IMR-90 (cell line): ENCODE measurements around the gene PPP3CA.

ENCODE experiments used
- CEBPB ChIP-seq: IDR thresholded peaks from 2 replicates; pipeline ENCODE4 v1.6.1; 2012; ENCODE audit warnings: low read depth, low read length, improper control_type of control experiment
- MAFK ChIP-seq: IDR thresholded peaks from 2 replicates; pipeline ENCODE4 v1.6.1; 2012; ENCODE audit warnings: low read depth, low read length, improper control_type of control experiment
- MAZ ChIP-seq: IDR thresholded peaks from 2 replicates; pipeline ENCODE4 v1.6.1; 2012; ENCODE audit warnings: low read depth, mild to moderate bottlenecking, low read length, improper control_type of control experiment, moderate library complexity, borderline replicate concordance
- MXI1 ChIP-seq: IDR thresholded peaks from 2 replicates; pipeline ENCODE4 v1.6.1; 2012; ENCODE audit warnings: low read depth, mild to moderate bottlenecking, low read length, moderate library complexity, borderline replicate concordance
- POLR2A ChIP-seq: IDR thresholded peaks from 2 replicates; pipeline ENCODE4 v1.6.1; 2012; ENCODE audit warnings: mild to moderate bottlenecking, low read depth, low read length
- RAD21 ChIP-seq: IDR thresholded peaks from 2 replicates; pipeline ENCODE4 v1.6.1; 2012; ENCODE audit warnings: low read length, improper control_type of control experiment
- RFX5 ChIP-seq: IDR thresholded peaks from 2 replicates; pipeline ENCODE4 v1.8.0; 2012; ENCODE audit warnings: low read depth, mild to moderate bottlenecking, low read length, moderate library complexity
- SMC3 ChIP-seq: fragments of 150-350 bp; IDR thresholded peaks from 2 replicates; pipeline ENCODE4 v1.6.1; 2016; ENCODE audit warnings: low read depth, mild to moderate bottlenecking, antibody characterized with exemption, low read length, moderate library complexity
- USF2 ChIP-seq: fragments of 150-350 bp; IDR thresholded peaks from 2 replicates; pipeline ENCODE4 v1.6.1; 2017; ENCODE audit warnings: mild to moderate bottlenecking, antibody characterized with exemption, low read length, low read depth
- TF ChIP-seq, protein P1 (sequence below): conservative IDR thresholded peaks from 2 replicates; pipeline ENCODE4 v1.5.1; 2012; ENCODE audit warnings: mild to moderate bottlenecking, low read depth, low read length, improper control_type of control experiment
- TF ChIP-seq, protein P2 (sequence below): fragments of 150-350 bp; IDR thresholded peaks from 2 replicates; pipeline ENCODE4 v1.6.1; 2016; ENCODE audit warnings: low read depth, mild to moderate bottlenecking, low read length, moderate library complexity, borderline replicate concordance

GRCh38 chr4:101355767-101356702 lies 8.7 kb upstream of the PPP3CA start:
- TF ChIP-seq, protein P1, sequence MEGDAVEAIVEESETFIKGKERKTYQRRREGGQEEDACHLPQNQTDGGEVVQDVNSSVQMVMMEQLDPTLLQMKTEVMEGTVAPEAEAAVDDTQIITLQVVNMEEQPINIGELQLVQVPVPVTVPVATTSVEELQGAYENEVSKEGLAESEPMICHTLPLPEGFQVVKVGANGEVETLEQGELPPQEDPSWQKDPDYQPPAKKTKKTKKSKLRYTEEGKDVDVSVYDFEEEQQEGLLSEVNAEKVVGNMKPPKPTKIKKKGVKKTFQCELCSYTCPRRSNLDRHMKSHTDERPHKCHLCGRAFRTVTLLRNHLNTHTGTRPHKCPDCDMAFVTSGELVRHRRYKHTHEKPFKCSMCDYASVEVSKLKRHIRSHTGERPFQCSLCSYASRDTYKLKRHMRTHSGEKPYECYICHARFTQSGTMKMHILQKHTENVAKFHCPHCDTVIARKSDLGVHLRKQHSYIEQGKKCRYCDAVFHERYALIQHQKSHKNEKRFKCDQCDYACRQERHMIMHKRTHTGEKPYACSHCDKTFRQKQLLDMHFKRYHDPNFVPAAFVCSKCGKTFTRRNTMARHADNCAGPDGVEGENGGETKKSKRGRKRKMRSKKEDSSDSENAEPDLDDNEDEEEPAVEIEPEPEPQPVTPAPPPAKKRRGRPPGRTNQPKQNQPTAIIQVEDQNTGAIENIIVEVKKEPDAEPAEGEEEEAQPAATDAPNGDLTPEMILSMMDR: no peak
- TF ChIP-seq POLR2A (no peak), SMC3 (no peak), RFX5 (no peak), RAD21 (no peak), MXI1 (no peak), CEBPB (peak; percentile 66), MAZ (peak; percentile 61; the same call in 1 of the 2 replicates), USF2 (no peak), MAFK (no peak; the same call in 1 of the 2 replicates)
- TF ChIP-seq, protein P2, sequence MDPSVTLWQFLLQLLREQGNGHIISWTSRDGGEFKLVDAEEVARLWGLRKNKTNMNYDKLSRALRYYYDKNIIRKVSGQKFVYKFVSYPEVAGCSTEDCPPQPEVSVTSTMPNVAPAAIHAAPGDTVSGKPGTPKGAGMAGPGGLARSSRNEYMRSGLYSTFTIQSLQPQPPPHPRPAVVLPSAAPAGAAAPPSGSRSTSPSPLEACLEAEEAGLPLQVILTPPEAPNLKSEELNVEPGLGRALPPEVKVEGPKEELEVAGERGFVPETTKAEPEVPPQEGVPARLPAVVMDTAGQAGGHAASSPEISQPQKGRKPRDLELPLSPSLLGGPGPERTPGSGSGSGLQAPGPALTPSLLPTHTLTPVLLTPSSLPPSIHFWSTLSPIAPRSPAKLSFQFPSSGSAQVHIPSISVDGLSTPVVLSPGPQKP: no peak
